ENCODE results near the gene PSMD6. TPM values are rescaled to one million over a fixed set of nuclear protein-coding genes. Genes with fewer than 3 reads are reported as not detected.

Gene PSMD6
- polyA plus RNA-seq, 6 donors from 2014 or later: 93.0 to 150 (median 123) TPM

DNA sequence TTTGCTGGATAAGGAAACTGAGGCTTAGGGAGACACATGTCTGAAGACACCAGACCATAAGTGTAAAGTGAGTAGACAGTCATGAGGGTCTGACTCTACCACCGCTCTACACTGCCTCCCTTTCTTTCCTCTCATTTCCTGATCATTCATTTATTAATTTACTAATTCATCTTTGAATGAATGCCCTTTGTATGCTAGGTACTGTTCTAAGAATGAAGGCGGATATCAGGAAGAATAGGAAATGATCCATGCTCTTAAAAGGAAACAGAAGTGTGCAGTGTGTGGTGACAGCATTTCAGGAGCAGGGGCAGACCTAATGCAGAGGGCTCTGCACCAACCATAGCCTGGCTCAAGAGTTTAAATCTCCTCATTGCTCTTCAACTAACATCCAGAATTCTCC lies 31.8 kb upstream of the PSMD6 start:
- Mint-ChIP-seq H3K9me3 (peaks cover 0 to 4% (median 0%) of the 10 kb centered on the region in 7 donors), H3K4me1 (peaks cover 0 to 5% (median 0%) of the 10 kb centered on the region in 3 donors), H3K27ac (no peak overlapping the region), H3K36me3 (no peaks in the 10 kb centered on the region), H3K27me3 (peaks cover 39 to 47% (median 43%) of the 10 kb centered on the region in 3 donors), H3K4me3 (no peak overlapping the region)
- no peak for ATAC-seq (ENCODE audit: low read depth in 2 of 2)
- no peak for DNase-seq

DNA sequence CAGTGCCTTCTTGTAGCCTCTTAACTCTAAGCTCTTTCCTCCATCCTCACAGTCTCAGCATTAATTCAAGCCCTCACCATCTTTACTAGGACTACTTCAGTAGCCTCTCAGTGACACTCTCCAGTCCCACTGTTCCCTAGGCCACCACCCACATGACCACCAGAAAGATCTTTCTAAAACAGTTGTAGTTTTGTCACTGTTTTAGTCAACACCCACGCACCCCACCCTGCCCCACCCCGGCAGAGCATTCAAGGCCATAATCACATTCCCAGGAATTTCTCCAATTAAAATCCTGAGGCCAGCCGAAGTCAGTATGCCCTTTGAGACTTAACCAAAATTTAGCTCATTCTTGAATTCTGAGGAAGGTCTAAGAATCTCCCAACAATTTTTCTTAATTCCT lies 31.2 kb upstream of the PSMD6 start:
- DNase-seq (no peak), ATAC-seq (ENCODE audit: low read depth in 2 of 2) (no peak)
- peaks cover 0 to 5% (median 0%) of the 10 kb centered on the region in 3 donors for H3K4me1 Mint-ChIP-seq
- peaks cover 0 to 4% (median 0%) of the 10 kb centered on the region in 7 donors for H3K9me3 Mint-ChIP-seq
- H3K36me3 Mint-ChIP-seq: no peaks in the 10 kb centered on the region
- H3K27ac Mint-ChIP-seq: peak overlapping the region in 1 of 6 donors; percentile 70
- H3K4me3 Mint-ChIP-seq: peak overlapping the region in 1 of 8 donors; percentile 6
- H3K27me3 Mint-ChIP-seq: peaks cover 41 to 51% (median 47%) of the 10 kb centered on the region in 3 donors

DNA sequence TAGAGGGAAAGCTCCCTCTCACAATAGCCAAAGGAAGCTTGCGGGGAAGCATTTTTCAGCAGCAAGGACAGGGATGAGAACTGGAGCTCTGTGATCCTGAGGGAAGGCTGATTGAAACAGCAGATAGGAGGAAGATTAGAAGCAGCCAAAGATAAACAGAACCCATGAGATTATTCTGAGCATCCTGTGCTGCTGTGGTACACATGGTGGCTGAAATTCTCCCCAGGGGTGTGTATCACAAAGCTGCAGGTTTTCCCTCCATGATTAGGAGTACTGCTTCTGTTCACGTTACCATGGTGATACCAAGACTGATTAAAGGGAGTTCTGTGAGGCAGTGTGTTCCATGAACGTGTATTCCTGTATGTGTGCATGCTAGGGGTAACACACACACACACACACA lies 30.3 kb upstream of the PSMD6 start:
- Mint-ChIP-seq H3K9me3 (peaks cover 0 to 4% (median 0%) of the 10 kb centered on the region in 7 donors), H3K4me3 (peak overlapping the region in 1 of 8 donors; percentile 37), H3K36me3 (no peaks in the 10 kb centered on the region), H3K27me3 (peaks cover 41 to 55% (median 52%) of the 10 kb centered on the region in 3 donors), H3K27ac (no peak overlapping the region), H3K4me1 (peaks cover 0 to 5% (median 4%) of the 10 kb centered on the region in 3 donors)
- ATAC-seq (ENCODE audit: low read depth in 2 of 2): no peak
- DNase-seq: no peak

DNA sequence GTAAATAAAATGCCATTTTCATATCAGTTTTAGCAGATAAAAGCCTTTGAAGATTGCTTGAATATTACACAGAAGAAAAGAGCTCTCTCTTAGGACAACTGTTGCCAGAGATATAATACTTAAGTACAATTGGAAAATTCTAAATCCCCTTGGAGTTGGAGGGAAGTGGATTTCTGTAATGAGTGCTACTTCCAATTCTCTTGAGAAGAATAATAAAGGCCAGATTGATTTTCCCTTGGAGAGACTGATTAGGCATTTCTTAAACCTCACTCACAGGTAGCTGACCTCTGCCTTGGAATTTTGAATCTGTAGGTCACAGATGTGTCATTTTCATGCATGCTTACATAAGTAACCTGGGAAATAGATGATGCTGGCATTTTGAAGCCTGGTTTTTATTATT lies 29.8 kb upstream of the PSMD6 start:
- DNase-seq (no peak), ATAC-seq (ENCODE audit: low read depth in 2 of 2) (no peak)
- Mint-ChIP-seq H3K4me3 (no peak overlapping the region), H3K36me3 (no peaks in the 10 kb centered on the region), H3K27me3 (peaks cover 39 to 52% (median 51%) of the 10 kb centered on the region in 3 donors), H3K9me3 (peaks cover 0 to 4% (median 0%) of the 10 kb centered on the region in 7 donors), H3K4me1 (peaks cover 0 to 5% (median 4%) of the 10 kb centered on the region in 3 donors), H3K27ac (no peak overlapping the region)

DNA sequence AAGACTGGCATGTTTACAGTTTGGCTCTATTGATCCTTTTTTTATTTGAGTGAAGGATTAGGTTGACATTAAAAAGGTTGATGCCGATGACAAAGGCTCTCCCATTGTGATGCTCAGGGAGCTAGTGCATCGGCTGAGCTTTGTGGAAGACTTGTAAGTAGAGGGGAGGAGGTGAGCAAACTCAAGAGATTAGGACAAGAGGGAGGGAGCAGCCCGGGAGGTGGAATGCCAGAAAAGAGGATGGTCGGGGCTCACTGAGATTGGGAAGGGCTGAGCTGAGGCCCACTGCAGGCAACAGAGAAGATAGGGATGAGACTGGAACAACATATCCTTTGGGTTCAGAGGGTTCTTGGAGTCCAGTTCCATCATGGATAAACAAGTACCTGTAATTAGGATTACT lies 26.5 kb upstream of the PSMD6 start:
- H3K9me3 Mint-ChIP-seq: no peaks in the 10 kb centered on the region
- peaks cover 23 to 45% (median 42%) of the 10 kb centered on the region in 3 donors for H3K27me3 Mint-ChIP-seq
- H3K4me1 Mint-ChIP-seq: peaks cover 0 to 5% (median 4%) of the 10 kb centered on the region in 3 donors
- no peaks in the 10 kb centered on the region for H3K36me3 Mint-ChIP-seq
- H3K27ac Mint-ChIP-seq: peak overlapping the region in 2 of 6 donors; percentile 26 to 66
- DNase-seq: no peak
- no peak overlapping the region for H3K4me3 Mint-ChIP-seq
- no peak for ATAC-seq (ENCODE audit: low read depth in 2 of 2)

DNA sequence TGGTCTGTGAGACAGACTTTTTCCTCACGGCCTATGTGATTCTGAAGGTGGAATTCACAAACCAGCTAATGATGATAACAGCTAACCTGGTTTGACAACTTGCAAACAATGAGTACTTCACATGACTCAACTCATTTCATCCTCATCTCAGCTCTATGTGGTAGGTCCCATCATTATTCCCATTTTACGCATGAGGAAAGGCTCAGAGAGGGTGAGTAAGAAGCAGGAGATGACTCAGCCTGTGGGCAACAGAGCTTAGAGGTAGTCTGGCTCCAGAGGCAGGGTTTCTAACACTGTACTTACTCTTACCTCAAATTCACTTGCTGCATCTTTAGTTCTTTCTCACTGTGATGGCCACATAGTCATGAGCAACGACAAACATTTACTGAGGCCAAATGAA lies 25.8 kb upstream of the PSMD6 start:
- Mint-ChIP-seq H3K27ac (no peak overlapping the region), H3K9me3 (no peaks in the 10 kb centered on the region), H3K36me3 (no peaks in the 10 kb centered on the region), H3K27me3 (peaks cover 22 to 39% (median 38%) of the 10 kb centered on the region in 3 donors), H3K4me3 (no peak overlapping the region), H3K4me1 (peaks cover 0 to 5% (median 4%) of the 10 kb centered on the region in 3 donors)
- ATAC-seq (ENCODE audit: low read depth in 2 of 2) (no peak), DNase-seq (no peak)

DNA sequence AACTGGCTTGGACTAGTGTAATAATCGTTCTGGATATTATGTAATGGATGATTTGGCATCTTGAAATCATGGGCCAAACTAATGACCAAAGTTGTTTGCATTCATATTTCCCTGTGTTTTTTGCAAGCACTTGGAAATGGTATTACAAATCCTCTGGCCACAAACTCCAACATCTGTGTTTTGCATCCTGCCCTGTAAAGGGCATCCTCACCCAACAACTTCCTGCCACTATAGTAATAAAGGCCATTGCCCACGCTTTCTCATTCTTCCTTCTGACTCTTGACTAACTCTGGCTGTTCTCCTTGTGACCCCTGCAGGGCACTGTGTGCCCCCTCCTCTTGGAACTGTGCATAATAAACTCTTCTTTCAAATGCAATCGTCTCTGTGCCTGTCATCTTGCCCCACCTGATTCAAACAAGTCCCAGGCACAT lies 25.4 kb upstream of the PSMD6 start:
- ATAC-seq (ENCODE audit: low read depth in 2 of 2) (no peak), DNase-seq (no peak)
- Mint-ChIP-seq H3K27me3 (peaks cover 22 to 42% (median 37%) of the 10 kb centered on the region in 3 donors), H3K9me3 (no peaks in the 10 kb centered on the region), H3K4me1 (peaks cover 0 to 5% (median 4%) of the 10 kb centered on the region in 3 donors), H3K4me3 (no peak overlapping the region), H3K27ac (no peak overlapping the region), H3K36me3 (no peaks in the 10 kb centered on the region)

DNA sequence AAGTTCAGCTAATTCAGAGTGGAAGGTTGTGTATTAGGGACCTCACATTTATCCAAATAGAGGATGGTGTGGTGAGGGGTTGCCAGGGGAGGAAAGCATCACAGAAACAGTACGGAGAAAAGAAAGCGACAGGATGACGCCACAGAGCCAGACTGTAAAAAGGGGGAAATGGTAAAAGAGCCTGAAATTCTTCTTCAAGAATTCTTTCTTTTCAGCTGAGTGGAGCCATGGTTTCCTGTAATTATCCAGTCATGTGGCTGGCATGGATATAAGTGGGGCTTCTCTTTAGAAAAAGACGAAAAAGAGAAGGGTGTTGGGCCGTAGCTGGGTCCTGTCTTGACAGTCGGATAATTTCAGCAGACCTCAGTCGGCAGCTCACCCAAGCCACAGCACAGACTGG lies 24.5 kb upstream of the PSMD6 start:
- Mint-ChIP-seq H3K9me3 (no peaks in the 10 kb centered on the region), H3K27ac (peak overlapping the region in 1 of 6 donors; percentile 62), H3K27me3 (peaks cover 22 to 42% (median 37%) of the 10 kb centered on the region in 3 donors), H3K4me3 (no peak overlapping the region), H3K36me3 (no peaks in the 10 kb centered on the region), H3K4me1 (peaks cover 0 to 5% (median 4%) of the 10 kb centered on the region in 3 donors)
- DNase-seq: no peak
- ATAC-seq (ENCODE audit: low read depth in 2 of 2): no peak

DNA sequence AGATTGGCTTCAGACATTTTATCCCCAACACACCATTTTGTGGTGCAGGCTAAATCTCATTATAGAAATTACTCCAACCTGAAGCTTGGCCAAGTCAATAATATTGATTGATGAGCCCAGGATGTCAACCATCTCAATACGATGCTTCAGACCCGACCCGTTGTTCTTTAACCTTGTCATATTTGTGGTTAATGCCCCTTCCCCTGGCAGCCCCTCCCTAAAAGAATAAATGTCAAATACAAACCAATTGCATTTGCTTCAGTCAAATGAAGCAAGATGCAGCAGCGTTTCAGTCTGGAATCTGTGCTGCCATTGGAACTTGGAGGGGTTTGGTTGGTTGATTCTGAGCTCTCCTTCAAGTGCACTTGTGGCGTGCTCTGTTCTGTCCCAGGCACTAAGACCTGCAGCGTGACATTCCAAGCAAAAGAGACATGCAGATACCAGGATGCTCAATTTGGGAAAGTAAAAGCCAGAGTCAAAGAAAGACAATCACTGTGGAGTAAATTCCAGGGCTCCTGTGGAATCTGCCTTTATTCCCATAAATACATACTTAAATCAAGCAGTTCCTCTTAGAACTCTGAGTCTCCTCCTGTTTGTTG lies 23.8 kb upstream of the PSMD6 start:
- ATAC-seq (ENCODE audit: low read depth in 2 of 2): no peak
- Mint-ChIP-seq H3K27me3 (peaks cover 22 to 42% (median 37%) of the 10 kb centered on the region in 3 donors), H3K9me3 (no peaks in the 10 kb centered on the region), H3K4me3 (no peak overlapping the region), H3K4me1 (peaks cover 0 to 5% (median 4%) of the 10 kb centered on the region in 3 donors), H3K36me3 (no peaks in the 10 kb centered on the region), H3K27ac (no peak overlapping the region)
- DNase-seq: no peak

DNA sequence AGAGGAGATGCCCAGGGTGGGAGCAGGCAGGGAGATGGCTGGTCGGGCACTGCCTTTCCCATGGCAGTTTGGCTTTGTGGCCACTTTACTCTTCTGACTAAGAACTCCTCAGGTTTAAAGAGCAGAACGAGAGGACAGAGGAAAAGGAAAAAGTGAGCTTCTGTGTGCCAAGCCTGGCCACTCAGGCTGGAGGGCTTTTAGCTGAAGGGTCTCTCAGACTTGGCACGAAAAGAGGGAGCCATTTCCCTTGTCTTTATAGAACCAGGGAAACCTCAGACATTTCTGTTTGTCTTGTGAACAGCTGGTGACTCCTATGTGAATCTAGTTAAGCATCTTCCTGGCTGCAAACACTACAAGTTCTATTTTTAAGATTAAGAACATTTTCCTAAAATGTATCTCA lies 23.3 kb upstream of the PSMD6 start:
- H3K27me3 Mint-ChIP-seq: peaks cover 22 to 42% (median 37%) of the 10 kb centered on the region in 3 donors
- no peaks in the 10 kb centered on the region for H3K36me3 Mint-ChIP-seq
- H3K4me1 Mint-ChIP-seq: peaks cover 0 to 5% (median 4%) of the 10 kb centered on the region in 3 donors
- no peaks in the 10 kb centered on the region for H3K9me3 Mint-ChIP-seq
- ATAC-seq (ENCODE audit: low read depth in 2 of 2) (no peak), DNase-seq (no peak)
- H3K4me3 Mint-ChIP-seq: no peak overlapping the region
- H3K27ac Mint-ChIP-seq: no peak overlapping the region

DNA sequence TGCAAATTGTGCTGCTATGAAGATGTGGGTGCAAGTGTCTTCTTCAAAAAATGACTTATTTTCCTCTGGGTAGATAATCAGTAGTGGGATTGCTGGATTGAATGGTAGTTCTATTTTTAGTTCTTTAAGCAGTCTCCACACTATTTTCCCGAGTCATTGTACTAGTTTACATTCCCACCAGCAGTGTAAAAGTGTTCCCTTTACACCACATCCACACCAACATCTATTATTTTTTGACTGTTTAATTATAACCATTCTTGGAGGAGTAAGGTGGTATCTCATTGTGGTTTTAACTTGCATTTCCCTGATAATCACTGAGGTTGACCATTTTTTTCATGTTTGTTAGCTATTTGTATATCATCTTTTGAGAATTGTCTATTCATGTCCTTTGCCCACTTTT lies 19.7 kb upstream of the PSMD6 start:
- peaks cover 27 to 31% (median 30%) of the 10 kb centered on the region in 3 donors for H3K4me1 Mint-ChIP-seq
- peaks cover 9 to 22% (median 21%) of the 10 kb centered on the region in 3 donors for H3K27me3 Mint-ChIP-seq
- ATAC-seq (ENCODE audit: low read depth in 2 of 2) (no peak), DNase-seq (no peak)
- no peaks in the 10 kb centered on the region for H3K36me3 Mint-ChIP-seq
- H3K27ac Mint-ChIP-seq: no peak overlapping the region
- peaks cover 0 to 4% (median 0%) of the 10 kb centered on the region in 7 donors for H3K9me3 Mint-ChIP-seq
- H3K4me3 Mint-ChIP-seq: no peak overlapping the region

DNA sequence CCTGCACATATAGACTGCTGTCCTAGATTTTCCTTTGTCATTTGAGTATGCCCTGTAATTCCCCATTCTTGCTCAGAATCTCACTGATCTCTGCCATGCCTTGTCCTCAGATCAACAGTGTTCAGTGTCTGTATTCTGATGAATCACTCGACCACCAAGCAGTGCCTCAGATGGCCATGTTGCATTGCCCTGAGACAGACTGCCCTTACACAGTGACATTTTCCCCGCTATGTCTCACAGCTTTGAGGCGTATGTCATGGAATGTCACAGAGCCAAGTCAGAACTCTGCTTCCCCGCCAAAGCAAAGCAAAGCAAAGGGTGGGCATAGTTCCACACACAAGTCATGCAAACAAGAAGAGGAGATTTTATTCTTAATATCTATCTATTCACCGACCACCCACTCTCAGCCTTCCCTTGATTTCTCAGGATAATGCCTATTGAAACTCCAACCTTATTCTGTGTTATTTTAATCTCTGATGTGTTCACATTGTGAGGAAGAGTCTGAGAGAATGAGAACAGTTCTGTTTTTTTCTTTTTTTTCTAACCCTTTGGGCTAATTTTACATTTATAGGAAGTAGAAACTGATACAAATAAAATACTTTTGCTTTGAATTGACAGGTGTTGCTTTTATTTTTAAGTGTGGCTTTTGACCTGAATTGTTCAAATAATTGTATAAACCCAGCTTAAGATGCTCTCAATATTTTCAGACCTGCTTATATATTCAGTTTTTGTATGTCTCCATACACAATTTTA lies 16.9 kb upstream of the PSMD6 start:
- Mint-ChIP-seq H3K27ac (peak overlapping the region; percentile 4 to 88 (median 80)), H3K4me3 (peak overlapping the region in 7 of 8 donors; percentile 23 to 71 (median 48)), H3K27me3 (peaks cover 2 to 7% (median 5%) of the 10 kb centered on the region in 3 donors), H3K36me3 (no peaks in the 10 kb centered on the region), H3K4me1 (peaks cover 28 to 31% (median 30%) of the 10 kb centered on the region in 3 donors), H3K9me3 (peaks cover 0 to 4% (median 0%) of the 10 kb centered on the region in 7 donors)
- peak; percentile 9 for DNase-seq
- peak; percentile 45 to 79 for ATAC-seq (ENCODE audit: low read depth in 2 of 2)

DNA sequence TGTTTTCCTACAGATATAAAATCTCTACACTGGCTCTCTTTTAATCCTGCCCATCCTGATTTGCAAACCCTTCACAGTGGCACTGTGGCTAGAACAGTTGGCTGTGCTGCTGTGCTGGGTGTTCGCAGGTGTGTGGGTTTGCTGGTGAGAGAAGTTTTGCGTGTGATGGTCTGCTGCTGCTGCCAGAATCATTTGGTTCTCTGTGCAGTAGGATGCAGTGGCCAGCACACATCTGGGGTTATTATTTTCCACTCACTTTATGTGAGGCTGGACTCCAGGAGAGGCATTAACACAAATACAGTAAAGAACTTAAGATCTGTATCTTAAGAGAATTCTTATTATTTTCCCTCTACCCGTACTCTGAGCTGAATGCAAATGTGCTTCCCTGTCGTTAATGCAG lies 16.0 kb upstream of the PSMD6 start:
- H3K36me3 Mint-ChIP-seq: no peaks in the 10 kb centered on the region
- no peak for ATAC-seq (ENCODE audit: low read depth in 2 of 2)
- H3K27ac Mint-ChIP-seq: peak overlapping the region in 2 of 6 donors; percentile 50 to 70
- no peak for DNase-seq
- peaks cover 28 to 31% (median 30%) of the 10 kb centered on the region in 3 donors for H3K4me1 Mint-ChIP-seq
- H3K4me3 Mint-ChIP-seq: no peak overlapping the region
- H3K9me3 Mint-ChIP-seq: peaks cover 0 to 4% (median 1%) of the 10 kb centered on the region in 7 donors
- peaks cover 0 to 10% (median 1%) of the 10 kb centered on the region in 3 donors for H3K27me3 Mint-ChIP-seq

Data from naive B cell (primary cell).